Esophagus muscularis mucosa (tissue), 4 donors: ENCODE results near the gene RALGPS2. TPM values are rescaled to one million over a fixed set of nuclear protein-coding genes. Genes with fewer than 3 reads are reported as not detected.
"Not testable (repeated sequence)": the region's sequence is repeated elsewhere in the genome, so short reads cannot be mapped to it uniquely, and the experiment has no call there.

Experiments
- DNase-seq: peaks from one replicate; pipeline ENCODE4 v3.0.0-alpha.2; 2017; ENCODE audit errors: extremely low spot score
- H3K27ac ChIP-seq, 4 donors: fragments of 200-600 bp; sonication (generic); replicated peaks in 1 of 4; 1 replicate in 3 of 4; 2 replicates in 1 of 4; pipeline ENCODE4 v1.5.1; 2016 to 2019; ENCODE audit warnings: mild to moderate bottlenecking in 1 of 4
- H3K27me3 ChIP-seq, 4 donors: fragments of 200-600 bp; sonication (generic); one replicate each; pipeline versions ENCODE4 v1.5.1 to v1.6.0; 2016 to 2019
- H3K36me3 ChIP-seq, 4 donors: fragments of 200-600 bp; sonication (generic); one replicate each; pipeline ENCODE4 v1.5.1; 2016 to 2019
- H3K4me1 ChIP-seq, 4 donors: fragments of 200-600 bp; sonication (generic); one replicate each; pipeline ENCODE4 v1.5.1; 2016 to 2019
- H3K4me3 ChIP-seq, 4 donors: fragments of 200-600 bp; sonication (generic); 1 replicate in 2 of 4; 2 replicates in 2 of 4; pipeline ENCODE4 v1.5.1; 2016 to 2019; ENCODE audit warnings: mild to moderate bottlenecking in 4 of 4, moderate library complexity in 1 of 4
- H3K9me3 ChIP-seq, 4 donors: fragments of 200-600 bp; sonication (generic); 1 replicate in 3 of 4; 2 replicates in 1 of 4; pipeline ENCODE4 v1.5.1; 2016 to 2019
- CTCF ChIP-seq, 3 experiments: fragments of 200-600 bp in 2 of 3; fragments of 450-650 bp in 1 of 3; sonication (generic) in 2 of 3; IDR thresholded peaks; one replicate each; pipeline ENCODE4 v1.5.1; 2017 to 2019; ENCODE audit warnings: antibody characterized with exemption in 3 of 3, mild to moderate bottlenecking in 2 of 3, moderate library complexity in 1 of 3
- EP300 ChIP-seq: sonication (generic); formaldehyde crosslinking; IDR thresholded peaks from one replicate; pipeline ENCODE4 v1.6.1; 2017; ENCODE audit warnings: antibody characterized with exemption
- POLR2A ChIP-seq: fragments of 450-650 bp; IDR thresholded peaks from one replicate; pipeline ENCODE4 v1.6.1; 2017; ENCODE audit warnings: antibody characterized with exemption, moderate library complexity, mild to moderate bottlenecking, low read depth
- POLR2AphosphoS5 ChIP-seq, 2 donors: sonication (generic); formaldehyde crosslinking; IDR thresholded peaks; one replicate each; pipeline ENCODE4 v1.6.1; 2017; ENCODE audit warnings: antibody characterized with exemption in 2 of 2
- WGBS: methylation state at CpG from one replicate; pipeline ENCODE4 v1.1.5; 2018; 5-methylcytosine and 5-hydroxymethylcytosine counted together
- intact Hi-C: fragments of 100-400 bp; cut with DNase I; formaldehyde crosslinking; loops from one replicate; pipeline ENCODE4 v1.15.1; 2023
- total RNA-seq, 4 donors: library from RNA; depleted of rRNA; stranded (reverse); fragments of >200 nt; gene quantifications; one replicate each; pipeline versions ENCODE4 v1.1.0 to v1.2.1, GENCODE V29; 2016

RALGPS2 gene
- total RNA-seq, 4 donors from 2014 or later: 9.3 to 22.8 (median 17.3) TPM

- no peaks in the 10 kb centered on the region for H3K9me3 ChIP-seq
- peak overlapping the region in 1 of 4 donors; percentile 29 for H3K27ac ChIP-seq
- no peaks in the 10 kb centered on the region for H3K27me3 ChIP-seq
- WGBS: 57% methylated on average over 2 of the region's 2 CpGs
- no peak overlapping the region for H3K4me3 ChIP-seq
- TF ChIP-seq POLR2AphosphoS5 (IDR thresholded peaks at IDR 0.05): no peak
- intact Hi-C loops: no loop called here
- peaks cover 0 to 17% (median 6%) of the 10 kb centered on the region in 4 donors for H3K36me3 ChIP-seq
- no peak for DNase-seq
- peaks cover 0 to 24% (median 6%) of the 10 kb centered on the region in 4 donors for H3K4me1 ChIP-seq
Observed at GRCh38 chr1:178847396-178847849, 122.4 kb downstream of the RALGPS2 start.

GRCh38 chr1:178847919-178848318 lies 122.9 kb downstream of the RALGPS2 start:
- H3K27ac ChIP-seq, H3K27me3 ChIP-seq, DNase-seq, intact Hi-C loops, H3K9me3 ChIP-seq, H3K4me3 ChIP-seq: not testable (repeated sequence)
- peaks cover 0 to 24% (median 6%) of the 10 kb centered on the region in 4 donors for H3K4me1 ChIP-seq
- WGBS: 89% methylated on average over 1 of the region's 1 CpG
- H3K36me3 ChIP-seq: peaks cover 0 to 22% (median 8%) of the 10 kb centered on the region in 4 donors

DNA sequence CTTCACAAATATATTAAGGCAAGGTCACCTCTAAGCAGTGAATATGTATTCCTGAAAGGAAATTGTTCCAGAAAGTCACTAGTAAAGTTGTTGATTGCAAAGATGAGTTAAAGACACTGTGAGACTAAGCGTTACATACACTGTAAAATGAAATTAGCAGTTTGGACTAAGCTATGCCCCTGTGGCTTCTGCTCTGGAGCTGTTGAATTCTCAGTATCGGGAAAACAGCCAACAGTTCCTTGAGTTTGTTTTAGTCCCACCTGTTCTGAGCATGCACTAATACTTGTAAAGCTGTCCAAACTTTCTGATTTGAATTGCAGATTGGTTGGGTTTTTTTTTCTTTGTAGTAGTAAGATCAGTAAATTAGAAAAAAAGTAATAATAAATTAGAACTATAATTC lies 124.9 kb downstream of the RALGPS2 start:
- peaks cover 0 to 24% (median 6%) of the 10 kb centered on the region in 4 donors for H3K4me1 ChIP-seq
- no peak for DNase-seq
- peaks cover 0 to 23% (median 8%) of the 10 kb centered on the region in 4 donors for H3K36me3 ChIP-seq
- H3K4me3 ChIP-seq: no peak overlapping the region
- no peaks in the 10 kb centered on the region for H3K9me3 ChIP-seq
- WGBS: 43% methylated on average over 2 of the region's 2 CpGs
- no peak for TF ChIP-seq POLR2AphosphoS5 (IDR thresholded peaks at IDR 0.05)
- TF ChIP-seq EP300: no peak
- no peak for TF ChIP-seq CTCF (IDR thresholded peaks at IDR 0.05)
- no peak for TF ChIP-seq POLR2A
- peak overlapping the region in 1 of 4 donors; percentile 13 for H3K27ac ChIP-seq
- no peaks in the 10 kb centered on the region for H3K27me3 ChIP-seq
- intact Hi-C loops: no loop called here

DNA sequence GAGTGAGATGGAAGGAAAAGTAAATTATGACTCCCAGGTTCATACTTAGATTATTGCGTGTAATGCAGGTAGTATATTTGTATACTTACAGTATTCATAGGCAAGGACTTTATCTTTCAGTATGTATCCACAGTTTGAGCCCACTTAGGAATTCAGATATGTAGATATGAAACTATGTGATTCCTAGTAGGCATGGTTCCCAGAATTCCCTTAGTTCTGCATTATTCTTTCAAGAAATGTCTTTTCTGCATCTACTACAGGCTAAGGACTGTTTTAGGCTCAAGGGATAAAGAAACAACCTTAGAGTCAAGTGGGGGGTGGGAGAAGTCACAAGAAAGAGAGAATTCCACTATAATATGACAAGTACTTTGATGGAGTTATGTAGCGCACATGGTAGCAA lies 132.1 kb downstream of the RALGPS2 start:
- Histone ChIP-seq H3K27me3 (no peaks in the 10 kb centered on the region), H3K36me3 (peaks cover 0 to 14% (median 6%) of the 10 kb centered on the region in 4 donors), H3K27ac (no peak overlapping the region), H3K4me3 (no peak overlapping the region), H3K4me1 (peaks cover 0 to 27% (median 17%) of the 10 kb centered on the region in 4 donors), H3K9me3 (no peaks in the 10 kb centered on the region)
- TF ChIP-seq POLR2AphosphoS5 (IDR thresholded peaks at IDR 0.05): no peak
- no peak for TF ChIP-seq CTCF (IDR thresholded peaks at IDR 0.05)
- no peak for TF ChIP-seq EP300
- no peak for TF ChIP-seq POLR2A
- DNase-seq: no peak
- intact Hi-C loops: no loop called here
- 98% methylated on average over 2 of the region's 2 CpGs for WGBS

- Histone ChIP-seq H3K4me1 (peaks cover 0 to 78% (median 51%) of the 10 kb centered on the region in 4 donors), H3K9me3 (no peaks in the 10 kb centered on the region), H3K27me3 (no peaks in the 10 kb centered on the region), H3K36me3 (peaks cover 0 to 20% (median 8%) of the 10 kb centered on the region in 4 donors), H3K27ac (no peak overlapping the region), H3K4me3 (peak overlapping the region in 2 of 4 donors; percentile 21 to 40)
- 97% methylated on average over 3 of the region's 3 CpGs for WGBS
- intact Hi-C loops: no loop called here
- no peak for TF ChIP-seq POLR2AphosphoS5 (IDR thresholded peaks at IDR 0.05)
- TF ChIP-seq CTCF (IDR thresholded peaks at IDR 0.05): no peak
- no peak for TF ChIP-seq EP300
- TF ChIP-seq POLR2A: no peak
- DNase-seq: no peak
Observed at GRCh38 chr1:178862416-178862815, 137.4 kb downstream of the RALGPS2 start.

GRCh38 chr1:178862864-178863263 lies 137.8 kb downstream of the RALGPS2 start:
- Histone ChIP-seq H3K4me1 (peaks cover 0 to 78% (median 49%) of the 10 kb centered on the region in 4 donors), H3K27me3 (no peaks in the 10 kb centered on the region), H3K27ac (peak overlapping the region in 2 of 4 donors; percentile 24 to 36), H3K9me3 (no peaks in the 10 kb centered on the region), H3K36me3 (peaks cover 0 to 20% (median 8%) of the 10 kb centered on the region in 4 donors), H3K4me3 (peak overlapping the region in 3 of 4 donors; percentile 21 to 41 (median 40))
- intact Hi-C loops: no loop called here
- DNase-seq: no peak
- TF ChIP-seq CTCF (IDR thresholded peaks at IDR 0.05) (no peak), POLR2A (no peak), POLR2AphosphoS5 (IDR thresholded peaks at IDR 0.05) (no peak), EP300 (no peak)
